SK-N-SH treated with all-trans-retinoic acid at 6 μM for 48 hours (cell line): ENCODE results near the gene CDK3.
"Not testable (repeated sequence)": the region's sequence is repeated elsewhere in the genome, so short reads cannot be mapped to it uniquely, and the experiment has no call there.

Experiments
- ATAC-seq: fragments of 200-7000 bp; cut with Tn5 transposase; 3 replicates; pipeline ENCODE4 v1.9.1; 2020; ENCODE audit warnings: mild to moderate bottlenecking, moderate library complexity
- ARNTL ChIP-seq: fragments of 450-650 bp; formaldehyde crosslinking; IDR thresholded peaks from 2 replicates; pipeline ENCODE4 v1.5.0; 2020; ENCODE audit warnings: low read depth, mild to moderate bottlenecking, moderate library complexity, borderline replicate concordance
- BACH2 ChIP-seq: fragments of 250-450 bp; sonication (Bioruptor Pico); IDR thresholded peaks from 2 replicates; pipeline ENCODE4 v1.9.0; 2021; ENCODE audit warnings: mild to moderate bottlenecking, borderline replicate concordance
- CREB5 ChIP-seq: fragments of 250-450 bp; sonication (Bioruptor Pico); IDR thresholded peaks from 2 replicates; pipeline ENCODE4 v1.5.1; 2020; ENCODE audit warnings: low read depth, mild to moderate bottlenecking, moderate library complexity
- CSDC2 ChIP-seq: fragments of 250-450 bp; sonication (Bioruptor Pico); IDR thresholded peaks from 2 replicates; pipeline ENCODE4 v1.5.0; 2020; ENCODE audit warnings: mild to moderate bottlenecking, moderate library complexity
- CSRNP3 ChIP-seq: fragments of 250-450 bp; sonication (Bioruptor Pico); IDR thresholded peaks from 2 replicates; pipeline ENCODE4 v1.5.1; 2021; ENCODE audit warnings: mild to moderate bottlenecking, moderate library complexity
- ESRRG ChIP-seq: fragments of 250-450 bp; sonication (Bioruptor Pico); IDR thresholded peaks from 2 replicates; pipeline ENCODE4 v1.6.1; 2021; ENCODE audit warnings: mild to moderate bottlenecking
- GLIS3 ChIP-seq: fragments of 250-450 bp; sonication (Bioruptor Pico); IDR thresholded peaks from 2 replicates; pipeline ENCODE4 v1.5.0; 2020; ENCODE audit warnings: mild to moderate bottlenecking, moderate library complexity
- ISL1 ChIP-seq: fragments of 250-450 bp; sonication (Bioruptor Pico); IDR thresholded peaks from 2 replicates; pipeline ENCODE4 v2.1.2; 2022; ENCODE audit warnings: mild to moderate bottlenecking, moderate library complexity
- OSR1 ChIP-seq: fragments of 250-450 bp; sonication (Bioruptor Pico); IDR thresholded peaks from 2 replicates; pipeline ENCODE4 v1.8.0; 2022; ENCODE audit warnings: moderate library complexity, mild to moderate bottlenecking, inconsistent platforms
- POU6F1 ChIP-seq: fragments of 250-450 bp; sonication (Bioruptor Pico); IDR thresholded peaks from 2 replicates; pipeline ENCODE4 v1.8.0; 2021; ENCODE audit warnings: low read depth, mild to moderate bottlenecking, moderate library complexity, borderline replicate concordance
- PPARA ChIP-seq: fragments of 250-450 bp; sonication (Bioruptor Pico); IDR thresholded peaks from 2 replicates; pipeline ENCODE4 v1.5.0; 2020; ENCODE audit warnings: mild to moderate bottlenecking, borderline replicate concordance
- RARB ChIP-seq: fragments of 250-450 bp; sonication (Bioruptor Pico); IDR thresholded peaks from 2 replicates; pipeline ENCODE4 v1.8.0; 2021; ENCODE audit warnings: mild to moderate bottlenecking, moderate library complexity
- SNAI2 ChIP-seq: fragments of 250-450 bp; sonication (Bioruptor Pico); IDR thresholded peaks from 2 replicates; pipeline ENCODE4 v1.5.0; 2020; ENCODE audit warnings: mild to moderate bottlenecking, moderate library complexity
- TCF4 ChIP-seq: fragments of 250-450 bp; sonication (Bioruptor Pico); IDR thresholded peaks from 2 replicates; pipeline ENCODE4 v1.8.0; 2021; ENCODE audit warnings: mild to moderate bottlenecking, moderate library complexity, borderline replicate concordance
- TOX ChIP-seq: fragments of 250-450 bp; sonication (Bioruptor Pico); IDR thresholded peaks from 2 replicates; pipeline ENCODE4 v1.8.0; 2021; ENCODE audit warnings: mild to moderate bottlenecking, moderate library complexity, borderline replicate concordance
- TSHZ2 ChIP-seq: fragments of 250-450 bp; sonication (Bioruptor Pico); IDR thresholded peaks from 2 replicates; pipeline ENCODE4 v1.5.0; 2020; ENCODE audit warnings: mild to moderate bottlenecking, moderate library complexity
- ZC3H10 ChIP-seq: fragments of 250-450 bp; sonication (Bioruptor Pico); IDR thresholded peaks from 2 replicates; pipeline ENCODE4 v1.5.1; 2021; ENCODE audit warnings: mild to moderate bottlenecking, moderate library complexity
- ZFP3 ChIP-seq: fragments of 250-450 bp; sonication (Bioruptor Pico); IDR thresholded peaks from 2 replicates; pipeline ENCODE4 v1.5.0; 2020; ENCODE audit warnings: mild to moderate bottlenecking, moderate library complexity
- ZFP30 ChIP-seq: fragments of 450-650 bp; formaldehyde crosslinking; IDR thresholded peaks from 2 replicates; pipeline ENCODE4 v1.5.0; 2022; ENCODE audit warnings: mild to moderate bottlenecking, moderate library complexity
- ZNF565 ChIP-seq: fragments of 450-650 bp; formaldehyde crosslinking; conservative IDR thresholded peaks from 2 replicates; pipeline ENCODE4 v1.5.0; 2020; ENCODE audit warnings: low read depth, mild to moderate bottlenecking, moderate library complexity
- ZNF70 ChIP-seq: fragments of 450-650 bp; formaldehyde crosslinking; IDR thresholded peaks from 2 replicates; pipeline ENCODE4 v1.5.0; 2020; ENCODE audit warnings: mild to moderate bottlenecking, moderate library complexity
- ZNF8 ChIP-seq: fragments of 450-650 bp; formaldehyde crosslinking; IDR thresholded peaks from 2 replicates; pipeline ENCODE4 v1.5.0; 2020; ENCODE audit warnings: mild to moderate bottlenecking, moderate library complexity

The CDK3 gene

GRCh38 chr17:75959839-75960511 lies 40.7 kb upstream of the CDK3 start:
- TF ChIP-seq ZNF565 (CRISPR knock-in tag) (no peak), RARB (CRISPR knock-in tag) (no peak), PPARA (CRISPR knock-in tag) (no peak), ZNF8 (no peak), OSR1 (CRISPR knock-in tag) (no peak), POU6F1 (CRISPR knock-in tag) (no peak), CREB5 (no peak), ZC3H10 (CRISPR knock-in tag) (no peak), ARNTL (CRISPR knock-in tag) (no peak), TSHZ2 (no peak), ZFP30 (CRISPR knock-in tag) (no peak), TCF4 (CRISPR knock-in tag) (no peak), GLIS3 (CRISPR knock-in tag) (no peak), SNAI2 (CRISPR knock-in tag) (no peak), BACH2 (CRISPR knock-in tag) (no peak), CSRNP3 (CRISPR knock-in tag) (no peak), ZNF70 (CRISPR knock-in tag) (no peak)
- no peak for ATAC-seq

GRCh38 chr17:75965468-75965867 lies 35.2 kb upstream of the CDK3 start:
- ATAC-seq: no peak
- TF ChIP-seq CSDC2 (CRISPR knock-in tag) (no peak), SNAI2 (CRISPR knock-in tag) (no peak), ISL1 (CRISPR knock-in tag) (no peak), TSHZ2 (no peak), CREB5 (no peak), ZNF565 (CRISPR knock-in tag) (no peak), ZFP3 (CRISPR knock-in tag) (no peak), CSRNP3 (CRISPR knock-in tag) (no peak), ZFP30 (CRISPR knock-in tag) (no peak), BACH2 (CRISPR knock-in tag) (no peak), TOX (CRISPR knock-in tag) (no peak), POU6F1 (CRISPR knock-in tag) (no peak), ZNF8 (no peak), GLIS3 (CRISPR knock-in tag) (no peak), ARNTL (CRISPR knock-in tag) (no peak), ZC3H10 (CRISPR knock-in tag) (no peak), ESRRG (CRISPR knock-in tag) (no peak)

GRCh38 chr17:75969044-75969443 lies 31.6 kb upstream of the CDK3 start:
- not testable (repeated sequence) for ATAC-seq
